ENCODE measurements around the gene PKP4.

DNA sequence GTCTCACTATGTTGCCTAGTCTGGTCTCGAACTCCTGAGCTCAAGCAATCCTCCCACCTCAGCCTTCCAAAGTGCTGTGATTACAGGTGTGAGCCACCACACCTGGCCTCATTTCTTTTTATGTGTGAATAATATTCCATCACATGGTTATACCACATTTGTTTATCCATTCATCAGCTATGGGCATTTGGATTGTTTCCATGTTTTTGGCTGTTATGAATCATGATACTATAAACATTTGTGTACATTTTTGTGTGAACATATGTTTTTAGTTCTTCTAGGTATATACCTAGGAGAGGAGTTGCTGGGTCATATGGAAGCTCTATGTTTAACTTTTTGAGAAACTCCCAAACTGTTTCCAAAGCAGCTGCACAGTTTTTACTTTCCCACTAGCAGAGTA lies 24.4 kb downstream of the PKP4 start:
- TF ChIP-seq, protein P1, sequence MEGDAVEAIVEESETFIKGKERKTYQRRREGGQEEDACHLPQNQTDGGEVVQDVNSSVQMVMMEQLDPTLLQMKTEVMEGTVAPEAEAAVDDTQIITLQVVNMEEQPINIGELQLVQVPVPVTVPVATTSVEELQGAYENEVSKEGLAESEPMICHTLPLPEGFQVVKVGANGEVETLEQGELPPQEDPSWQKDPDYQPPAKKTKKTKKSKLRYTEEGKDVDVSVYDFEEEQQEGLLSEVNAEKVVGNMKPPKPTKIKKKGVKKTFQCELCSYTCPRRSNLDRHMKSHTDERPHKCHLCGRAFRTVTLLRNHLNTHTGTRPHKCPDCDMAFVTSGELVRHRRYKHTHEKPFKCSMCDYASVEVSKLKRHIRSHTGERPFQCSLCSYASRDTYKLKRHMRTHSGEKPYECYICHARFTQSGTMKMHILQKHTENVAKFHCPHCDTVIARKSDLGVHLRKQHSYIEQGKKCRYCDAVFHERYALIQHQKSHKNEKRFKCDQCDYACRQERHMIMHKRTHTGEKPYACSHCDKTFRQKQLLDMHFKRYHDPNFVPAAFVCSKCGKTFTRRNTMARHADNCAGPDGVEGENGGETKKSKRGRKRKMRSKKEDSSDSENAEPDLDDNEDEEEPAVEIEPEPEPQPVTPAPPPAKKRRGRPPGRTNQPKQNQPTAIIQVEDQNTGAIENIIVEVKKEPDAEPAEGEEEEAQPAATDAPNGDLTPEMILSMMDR (IDR thresholded peaks at IDR 0.05) = no peak
- TF ChIP-seq POLR2AphosphoS5 (IDR thresholded peaks at IDR 0.05) = no peak
